22Rv1 (cell line): ENCODE measurements around the gene UBE3C.
A peak's percentile ranks its signal among the peaks of the same experiment; 100 is the strongest.
"Not testable (repeated sequence)": the region's sequence is repeated elsewhere in the genome, so short reads cannot be mapped to it uniquely, and the experiment has no call there.

Experiments
- H3K27ac ChIP-seq: fragments of 450-650 bp; 2 replicates; pipeline ENCODE4 v1.5.1; 2017
- ZFX ChIP-seq: fragments of 450-650 bp; IDR thresholded peaks from 2 replicates; pipeline ENCODE4 v1.6.1; 2017; ENCODE audit warnings: antibody characterized with exemption, borderline replicate concordance
- TF ChIP-seq, protein P1 (sequence below): fragments of 450-650 bp; IDR thresholded peaks from 2 replicates; pipeline ENCODE4 v1.5.1; 2017; ENCODE audit warnings: mild to moderate bottlenecking

Gene UBE3C

DNA sequence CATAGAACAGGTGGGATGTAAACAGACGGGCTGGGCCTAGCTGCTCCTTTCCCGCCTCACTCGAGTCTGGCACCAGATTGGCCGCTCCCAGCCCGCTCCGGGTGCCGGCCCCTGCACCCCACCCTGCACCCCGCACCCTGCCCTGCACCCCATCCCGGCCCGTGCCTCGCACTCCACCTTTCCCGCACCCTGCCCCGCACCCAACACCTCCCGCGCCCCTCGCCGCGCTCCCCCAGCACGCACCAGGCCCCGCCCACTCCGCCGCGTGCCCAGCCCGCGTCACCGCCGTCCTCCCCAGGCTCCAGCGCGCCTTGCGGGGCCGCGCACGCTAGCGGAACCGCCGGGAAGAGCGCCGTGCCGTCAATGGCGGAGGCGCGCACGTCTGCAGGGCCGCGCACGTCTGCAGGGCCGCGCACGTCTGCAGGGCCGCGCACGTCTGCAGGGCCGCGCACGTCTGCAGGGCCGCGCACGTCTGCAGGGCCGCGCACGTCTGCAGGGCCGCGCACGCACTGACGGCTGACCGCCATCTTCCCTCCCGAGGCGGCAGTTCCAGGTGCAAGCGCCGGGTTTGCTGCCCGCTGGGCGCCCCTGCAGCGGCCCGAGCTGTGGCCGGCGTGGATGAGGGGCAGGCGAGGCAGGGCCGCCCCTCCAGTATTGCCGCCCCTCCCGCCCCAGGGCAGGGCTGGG, at the start of gene UBE3C:
UBE3C (plus strand) TSS at position 503 of the 687 bp plus-strand sequence. CDS start 347 bp downstream, outside the sequence.
- TF ChIP-seq, protein P1, sequence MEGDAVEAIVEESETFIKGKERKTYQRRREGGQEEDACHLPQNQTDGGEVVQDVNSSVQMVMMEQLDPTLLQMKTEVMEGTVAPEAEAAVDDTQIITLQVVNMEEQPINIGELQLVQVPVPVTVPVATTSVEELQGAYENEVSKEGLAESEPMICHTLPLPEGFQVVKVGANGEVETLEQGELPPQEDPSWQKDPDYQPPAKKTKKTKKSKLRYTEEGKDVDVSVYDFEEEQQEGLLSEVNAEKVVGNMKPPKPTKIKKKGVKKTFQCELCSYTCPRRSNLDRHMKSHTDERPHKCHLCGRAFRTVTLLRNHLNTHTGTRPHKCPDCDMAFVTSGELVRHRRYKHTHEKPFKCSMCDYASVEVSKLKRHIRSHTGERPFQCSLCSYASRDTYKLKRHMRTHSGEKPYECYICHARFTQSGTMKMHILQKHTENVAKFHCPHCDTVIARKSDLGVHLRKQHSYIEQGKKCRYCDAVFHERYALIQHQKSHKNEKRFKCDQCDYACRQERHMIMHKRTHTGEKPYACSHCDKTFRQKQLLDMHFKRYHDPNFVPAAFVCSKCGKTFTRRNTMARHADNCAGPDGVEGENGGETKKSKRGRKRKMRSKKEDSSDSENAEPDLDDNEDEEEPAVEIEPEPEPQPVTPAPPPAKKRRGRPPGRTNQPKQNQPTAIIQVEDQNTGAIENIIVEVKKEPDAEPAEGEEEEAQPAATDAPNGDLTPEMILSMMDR: no peak
- TF ChIP-seq ZFX: no peak
- H3K27ac ChIP-seq: peak within 1 kb of the TSS; percentile 99

DNA sequence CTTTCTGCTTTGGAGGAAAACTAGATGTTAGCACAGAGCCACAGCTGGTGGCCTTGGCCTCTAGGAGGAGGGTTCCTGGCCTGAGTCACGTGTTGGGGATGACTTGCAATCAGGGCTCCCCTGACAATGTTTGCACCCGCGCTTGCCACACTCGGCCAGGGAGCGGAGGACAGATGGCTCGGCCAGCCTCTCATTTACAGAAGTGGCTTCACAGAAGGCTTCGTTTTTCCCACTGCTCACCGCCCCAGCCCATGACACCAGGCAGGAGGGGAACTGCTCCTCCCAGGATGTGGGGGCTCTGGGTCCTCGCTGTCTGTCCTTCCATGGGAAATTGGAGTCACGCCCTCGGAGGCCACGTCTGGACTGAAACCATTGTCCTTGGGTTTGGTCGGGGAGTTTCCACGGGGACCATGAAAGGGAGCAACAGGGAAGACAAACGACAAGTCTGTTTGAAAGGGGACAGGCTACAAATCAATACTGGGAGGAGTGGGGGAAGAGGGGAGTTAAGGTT, 49.6 kb upstream of the UBE3C start:
- no peak for TF ChIP-seq ZFX
- TF ChIP-seq, protein P1: no peak
- H3K27ac ChIP-seq: no peak overlapping the region

DNA sequence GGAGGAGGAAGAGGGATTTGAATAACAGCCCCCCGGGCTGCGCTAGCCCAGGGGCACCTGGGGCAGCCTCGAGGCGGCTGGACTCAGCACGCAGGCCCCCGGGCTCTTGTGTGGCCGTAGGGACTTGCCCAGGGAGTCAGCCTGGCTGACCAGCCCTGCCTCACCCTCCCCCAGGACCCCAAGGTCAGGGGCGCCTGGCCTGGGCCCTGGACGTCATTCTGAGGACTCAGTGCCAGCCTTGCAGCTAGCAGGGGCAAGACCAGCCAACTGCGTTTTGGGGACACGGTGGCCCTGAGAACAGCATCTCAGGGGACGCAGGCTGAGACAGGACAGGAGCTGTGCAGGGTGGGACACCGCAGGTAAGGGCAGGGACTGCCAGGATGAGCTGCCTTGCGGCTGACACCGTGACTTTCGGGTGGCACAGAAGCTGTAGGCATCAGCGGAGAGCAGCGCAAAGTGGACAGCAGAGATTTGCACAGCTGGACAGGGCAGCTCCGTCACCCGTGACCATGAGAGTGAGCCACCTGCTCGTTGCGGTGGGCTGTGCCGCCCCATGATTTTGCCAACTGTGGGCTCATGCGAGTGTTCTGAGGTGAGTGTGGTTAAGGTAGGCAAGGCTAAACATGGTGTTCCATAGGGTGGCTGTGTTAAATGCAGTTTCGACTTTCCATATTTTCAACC, 48.1 kb upstream of the UBE3C start:
- TF ChIP-seq, protein P1: no peak
- TF ChIP-seq ZFX: no peak
- H3K27ac ChIP-seq: no peak overlapping the region

DNA sequence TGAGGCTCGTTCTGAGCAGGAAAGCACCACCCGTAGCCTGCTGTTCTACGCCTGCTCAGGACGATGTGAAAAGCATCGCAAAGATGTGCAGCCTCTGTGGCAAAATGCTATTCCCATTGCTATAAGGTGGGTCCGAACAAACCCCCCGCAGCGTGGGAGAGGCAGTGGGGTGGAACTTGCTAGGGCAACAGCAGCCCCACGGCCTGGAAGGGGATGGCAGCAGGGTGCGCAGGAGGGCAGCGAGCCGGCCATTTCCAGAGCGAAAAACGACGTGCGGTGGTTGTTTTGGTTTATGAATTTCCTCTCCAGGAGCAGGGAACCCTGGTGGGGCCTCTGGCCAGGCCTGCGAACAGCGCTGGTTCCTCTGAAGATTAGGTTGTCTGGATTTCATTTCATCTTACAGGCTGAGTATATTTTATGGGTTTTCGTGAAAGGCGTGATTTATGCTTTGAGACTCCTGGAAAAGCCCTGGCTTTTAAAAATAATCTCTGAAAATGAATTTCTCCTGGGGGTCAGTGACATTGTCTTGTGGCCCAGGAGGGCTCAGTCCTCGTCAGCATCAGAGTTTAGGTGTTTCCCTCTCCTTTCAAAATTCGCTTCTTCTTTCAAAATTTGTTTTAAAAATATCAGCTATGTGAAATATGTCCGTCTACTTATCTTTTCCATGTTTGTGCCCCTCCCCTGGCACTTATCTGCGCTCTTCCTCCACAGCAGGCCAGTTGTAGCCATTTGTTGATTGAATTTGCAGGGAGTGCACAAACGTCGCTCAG, 42.3 kb upstream of the UBE3C start:
- H3K27ac ChIP-seq: no peak overlapping the region

DNA sequence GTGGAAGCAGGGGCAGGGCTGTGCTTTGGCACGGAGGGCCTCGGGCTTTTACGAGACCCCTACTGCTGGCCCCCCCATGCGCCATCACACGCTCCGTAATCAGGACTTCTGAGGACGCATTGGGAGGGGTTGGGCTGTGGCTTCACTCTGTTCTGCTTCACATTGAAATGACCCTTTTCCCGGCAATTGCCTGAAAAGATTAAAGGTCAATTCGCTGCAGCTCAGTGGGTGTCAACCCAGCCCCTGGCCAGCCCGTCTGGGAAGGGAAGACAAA, 41.7 kb upstream of the UBE3C start:
- H3K27ac ChIP-seq: no peak overlapping the region
- TF ChIP-seq ZFX: no peak
- TF ChIP-seq, protein P1: no peak

More for the DNA sequence above, 42.3 kb upstream of the UBE3C start:
- TF ChIP-seq, protein P1: no peak
- no peak for TF ChIP-seq ZFX

DNA sequence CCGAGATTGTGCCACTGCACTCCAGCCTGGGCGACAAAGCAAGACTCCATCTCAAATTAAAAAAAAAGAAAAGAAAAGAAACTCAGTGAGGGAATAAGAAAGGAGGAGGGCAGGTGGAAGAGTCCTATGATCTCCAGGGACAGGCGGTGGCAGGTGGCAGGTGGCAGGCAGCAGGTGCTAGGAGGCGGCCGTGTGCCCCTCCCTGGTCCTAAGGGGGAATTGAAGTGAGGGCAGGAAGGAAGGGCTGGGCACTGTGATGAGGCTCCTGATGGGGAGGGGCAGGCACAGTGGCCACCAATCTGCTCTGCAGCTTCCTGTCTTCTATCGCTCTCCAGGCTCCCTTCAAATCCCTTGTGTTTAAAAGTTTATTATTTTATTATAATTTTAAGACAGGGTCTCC, 41.2 kb upstream of the UBE3C start:
- no peak for TF ChIP-seq ZFX
- TF ChIP-seq, protein P1: no peak
- no peak overlapping the region for H3K27ac ChIP-seq

DNA sequence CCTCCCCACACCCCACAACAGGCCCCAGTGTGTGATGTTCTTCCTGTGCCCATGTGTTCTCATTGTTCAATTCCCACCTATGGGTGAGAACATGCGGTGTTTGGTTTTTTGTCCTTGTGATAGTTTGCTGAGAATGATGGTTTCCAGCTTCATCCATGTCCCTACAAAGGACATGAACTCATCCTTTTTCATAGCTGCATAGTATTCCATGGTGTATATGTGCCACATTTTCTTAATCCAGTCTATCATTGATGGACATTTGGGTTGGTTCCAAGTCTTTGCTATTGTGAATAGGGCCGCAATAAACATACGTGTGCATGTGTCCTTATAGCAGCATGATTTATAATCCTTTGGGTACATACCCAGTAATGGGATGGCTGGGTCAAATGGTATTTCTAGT, 38.7 kb upstream of the UBE3C start:
- H3K27ac ChIP-seq: not testable (repeated sequence)

DNA sequence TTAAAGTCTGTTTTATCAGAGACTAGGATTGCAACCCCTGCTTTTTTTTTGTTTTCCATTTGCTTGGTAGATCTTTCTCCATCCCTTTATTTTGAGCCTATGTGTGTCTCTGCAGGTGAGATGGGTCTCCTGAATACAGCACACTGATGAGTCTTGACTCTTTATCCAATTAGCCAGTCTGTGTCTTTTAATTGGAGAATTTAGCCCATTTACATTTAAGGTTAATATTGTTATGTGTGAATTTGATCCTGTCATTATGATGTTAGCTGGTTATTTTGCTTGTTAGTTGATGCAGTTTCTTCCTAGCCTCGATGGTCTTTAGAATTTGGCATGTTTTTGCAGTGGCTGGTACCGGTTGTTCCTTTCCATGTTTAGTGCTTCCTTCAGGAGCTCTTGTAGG, 35.1 kb upstream of the UBE3C start:
- H3K27ac ChIP-seq: not testable (repeated sequence)
